ENCODE measurements around the gene FADS2.

Gene FADS2

DNA sequence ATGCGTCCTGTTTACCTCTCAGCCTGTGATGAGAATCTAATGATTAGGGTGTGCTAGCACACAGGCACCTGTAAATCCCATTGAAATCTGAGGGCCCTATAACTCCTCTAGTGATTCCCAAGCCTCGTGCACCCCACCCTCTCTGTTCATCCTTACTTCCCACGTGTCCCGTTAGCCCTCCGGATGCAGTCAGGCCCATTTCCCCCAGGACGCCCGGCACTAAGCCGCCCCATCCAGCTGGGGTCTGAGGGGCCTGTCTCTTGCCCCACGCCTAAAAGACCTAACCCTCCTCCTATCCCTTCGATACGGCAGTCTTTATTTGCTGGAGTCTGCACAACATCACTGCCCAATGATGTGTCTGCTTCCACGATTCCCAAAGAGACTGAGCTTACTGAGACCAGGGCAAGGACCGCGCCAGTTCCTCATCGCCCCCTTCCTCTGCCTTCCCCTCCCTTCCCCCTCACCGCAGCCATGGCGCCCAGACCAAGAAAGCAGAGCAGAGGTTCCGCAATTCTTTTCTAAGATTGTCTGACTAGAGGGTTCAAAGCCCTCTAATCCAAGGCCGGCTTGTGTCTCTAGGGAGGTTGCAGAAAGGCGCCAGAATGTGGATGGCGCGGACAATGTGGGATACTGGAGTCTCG, 1.1 kb upstream of the FADS2 start:
- DNase-seq (ENCODE audit: low read depth), result no peak
- no peak for TF ChIP-seq CTCF (IDR thresholded peaks at IDR 0.05; ENCODE audit: low read depth, low read length, missing control alignments)
- peak overlapping the region; percentile 71 for H3K4me3 ChIP-seq (ENCODE audit: low read depth, low read length)

- no peak for TF ChIP-seq CTCF (IDR thresholded peaks at IDR 0.05; ENCODE audit: low read depth, low read length, missing control alignments)
- H3K4me3 ChIP-seq (ENCODE audit: low read depth, low read length), result peak overlapping the region; percentile 71
- DNase-seq (ENCODE audit: low read depth), result no peak
Measured at GRCh38 chr11:61828379-61828628, 204 bp downstream of the FADS2 start.

- H3K4me3 ChIP-seq (ENCODE audit: low read depth, low read length), result peak overlapping the region; percentile 71
- DNase-seq (ENCODE audit: low read depth), result no peak
- peak; percentile 58 for TF ChIP-seq CTCF (IDR thresholded peaks at IDR 0.05; ENCODE audit: low read depth, low read length, missing control alignments)
Measured at GRCh38 chr11:61828629-61829407, 718 bp downstream of the FADS2 start.

DNA sequence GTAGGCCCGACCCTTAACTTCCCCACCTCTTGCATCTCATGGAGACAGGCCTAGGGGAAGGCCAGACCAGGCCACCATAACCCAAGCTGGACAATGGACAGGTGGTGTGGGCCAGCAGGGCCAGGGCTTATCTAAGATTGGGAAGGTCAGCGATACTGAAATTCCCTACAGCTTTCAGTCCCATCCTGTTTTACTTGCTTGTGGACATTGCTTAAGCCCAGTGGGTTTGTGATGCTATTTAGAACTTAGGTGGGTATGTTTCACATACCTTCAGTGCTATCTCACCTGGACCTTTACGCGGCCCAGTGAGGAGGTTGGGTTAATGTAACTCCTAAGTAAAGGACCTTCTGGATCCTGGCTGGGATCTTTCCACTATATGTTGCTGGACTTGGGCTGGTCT, 1.7 kb downstream of the FADS2 start:
- peak overlapping the region; percentile 71 for H3K4me3 ChIP-seq (ENCODE audit: low read depth, low read length)
- DNase-seq (ENCODE audit: low read depth), result no peak
- TF ChIP-seq CTCF (IDR thresholded peaks at IDR 0.05; ENCODE audit: low read depth, low read length, missing control alignments), result no peak

DNA sequence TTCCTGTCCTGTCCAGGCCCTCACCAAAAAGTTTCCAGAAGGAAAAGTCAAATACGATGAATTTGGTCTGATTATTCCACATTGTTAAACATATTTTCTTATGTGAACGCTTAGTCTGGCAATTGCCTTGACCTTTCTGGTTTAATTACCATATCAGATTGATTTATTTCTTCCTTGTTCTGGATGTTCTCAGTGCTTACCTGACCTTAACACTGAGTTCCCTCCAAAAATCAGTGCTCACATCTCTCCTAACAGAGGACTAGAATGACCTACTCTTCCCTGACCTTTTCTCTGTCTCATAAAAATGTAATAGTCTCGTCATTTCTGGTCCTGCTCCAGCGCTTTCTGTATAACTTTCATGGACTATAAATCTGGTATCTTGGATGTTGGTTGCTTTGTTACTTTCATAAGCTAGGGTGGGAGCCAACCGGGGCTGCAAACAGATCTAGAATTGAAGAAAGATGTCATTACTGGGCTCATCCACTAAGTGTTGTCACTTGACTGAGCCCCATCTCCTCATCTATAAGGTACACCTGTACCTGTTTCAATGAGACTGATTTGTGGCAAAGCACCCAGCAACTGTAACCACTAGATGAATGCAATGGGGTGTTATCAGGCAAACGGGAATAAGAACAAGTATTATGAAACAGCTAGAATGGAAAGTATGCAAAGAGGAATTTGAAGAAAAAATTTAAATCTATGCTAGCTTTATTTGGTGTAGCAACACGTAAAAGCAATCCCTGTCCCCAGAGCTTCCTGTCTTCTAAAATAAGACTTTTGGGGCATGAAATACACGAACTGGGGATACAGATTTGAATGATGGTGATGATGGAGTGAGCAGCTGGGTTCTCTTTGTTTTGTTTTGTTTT, 2.4 kb downstream of the FADS2 start:
- H3K4me3 ChIP-seq (ENCODE audit: low read depth, low read length), result peak overlapping the region; percentile 71

DNA sequence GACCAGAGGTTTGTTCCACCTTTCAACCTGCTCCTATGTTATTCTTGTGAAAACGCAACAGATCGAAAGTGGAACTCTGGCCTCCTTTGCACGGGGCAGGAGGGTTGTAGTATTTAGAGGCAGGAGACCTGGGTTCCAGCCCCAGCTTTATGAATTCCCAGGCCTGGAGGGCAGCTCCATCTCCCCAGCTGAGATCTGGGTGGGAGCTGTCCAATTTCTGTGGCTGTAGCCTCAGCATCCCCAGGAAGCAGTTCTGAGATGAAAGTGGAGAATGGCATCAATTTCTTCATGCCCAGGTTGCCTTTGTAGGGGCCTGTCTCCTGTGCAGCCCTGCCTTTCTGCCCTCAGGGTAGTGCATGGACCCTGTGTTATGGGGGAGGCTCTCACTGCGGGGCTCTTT, 4.1 kb downstream of the FADS2 start:
- no peak for DNase-seq (ENCODE audit: low read depth)
- H3K4me3 ChIP-seq (ENCODE audit: low read depth, low read length), result no peak overlapping the region; the same call in 1 of the 2 replicates
- TF ChIP-seq CTCF (IDR thresholded peaks at IDR 0.05; ENCODE audit: low read depth, low read length, missing control alignments), result no peak

More for the DNA sequence above, 2.4 kb downstream of the FADS2 start:
- no peak for TF ChIP-seq CTCF (IDR thresholded peaks at IDR 0.05; ENCODE audit: low read depth, low read length, missing control alignments)
- no peak for DNase-seq (ENCODE audit: low read depth)
